ENCODE measurements around the gene SYNGR3.
A peak's percentile ranks its signal among the peaks of the same experiment; 100 is the strongest.

The SYNGR3 gene

GRCh38 chr16:1983544-1984346 is 6.0 kb upstream of the SYNGR3 start, which contains the start of gene GFER:
GFER (plus strand) TSS chr16:1984193; CDS start chr16:1984219, 26 bp downstream.
- TF ChIP-seq, protein P1, sequence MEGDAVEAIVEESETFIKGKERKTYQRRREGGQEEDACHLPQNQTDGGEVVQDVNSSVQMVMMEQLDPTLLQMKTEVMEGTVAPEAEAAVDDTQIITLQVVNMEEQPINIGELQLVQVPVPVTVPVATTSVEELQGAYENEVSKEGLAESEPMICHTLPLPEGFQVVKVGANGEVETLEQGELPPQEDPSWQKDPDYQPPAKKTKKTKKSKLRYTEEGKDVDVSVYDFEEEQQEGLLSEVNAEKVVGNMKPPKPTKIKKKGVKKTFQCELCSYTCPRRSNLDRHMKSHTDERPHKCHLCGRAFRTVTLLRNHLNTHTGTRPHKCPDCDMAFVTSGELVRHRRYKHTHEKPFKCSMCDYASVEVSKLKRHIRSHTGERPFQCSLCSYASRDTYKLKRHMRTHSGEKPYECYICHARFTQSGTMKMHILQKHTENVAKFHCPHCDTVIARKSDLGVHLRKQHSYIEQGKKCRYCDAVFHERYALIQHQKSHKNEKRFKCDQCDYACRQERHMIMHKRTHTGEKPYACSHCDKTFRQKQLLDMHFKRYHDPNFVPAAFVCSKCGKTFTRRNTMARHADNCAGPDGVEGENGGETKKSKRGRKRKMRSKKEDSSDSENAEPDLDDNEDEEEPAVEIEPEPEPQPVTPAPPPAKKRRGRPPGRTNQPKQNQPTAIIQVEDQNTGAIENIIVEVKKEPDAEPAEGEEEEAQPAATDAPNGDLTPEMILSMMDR (conservative IDR thresholded peaks at IDR 0.05; ENCODE audit: control insufficient read depth, insufficient read depth, low read depth, low read length) = peak; percentile 22
- H3K4me3 ChIP-seq (ENCODE audit: control insufficient read depth, low read depth, low read length) = peak within 1 kb of the TSS; percentile 70
- peak; percentile 89 for DNase-seq (ENCODE audit: low read depth)

DNA sequence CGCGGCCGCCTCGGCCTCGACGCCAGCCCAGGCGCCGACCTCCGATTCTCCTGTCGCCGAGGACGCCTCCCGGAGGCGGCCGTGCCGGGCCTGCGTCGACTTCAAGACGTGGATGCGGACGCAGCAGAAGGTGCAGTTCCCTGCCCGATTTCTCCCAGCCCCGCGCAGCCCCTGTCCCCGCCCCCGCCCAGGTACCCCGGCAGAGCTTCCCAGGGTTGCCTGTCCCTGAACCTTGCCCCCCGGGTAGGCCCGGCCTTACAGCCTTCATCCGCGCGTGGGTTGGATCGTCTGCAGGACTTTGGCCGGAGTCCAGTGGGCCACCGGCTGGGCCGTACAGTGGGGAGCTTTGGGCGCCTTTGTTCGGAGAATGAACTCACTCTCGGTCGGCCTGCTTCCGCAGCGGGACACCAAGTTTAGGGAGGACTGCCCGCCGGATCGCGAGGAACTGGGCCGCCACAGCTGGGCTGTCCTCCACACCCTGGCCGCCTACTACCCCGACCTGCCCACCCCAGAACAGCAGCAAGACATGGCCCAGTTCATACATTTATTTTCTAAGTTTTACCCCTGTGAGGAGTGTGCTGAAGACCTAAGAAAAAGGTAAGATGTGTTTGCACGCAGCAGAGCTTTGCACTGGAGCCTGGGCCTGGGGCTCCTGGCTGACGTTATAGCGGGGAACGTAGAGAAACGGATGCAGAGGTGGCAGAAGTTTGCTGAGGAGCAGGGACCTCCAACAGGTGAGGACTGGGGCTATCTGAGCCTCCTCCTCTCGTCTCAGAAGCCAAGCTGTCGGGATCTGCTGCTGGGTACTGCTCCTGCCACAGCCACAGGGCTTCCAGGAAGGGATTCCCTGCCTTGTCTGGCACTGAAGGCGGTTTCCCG is 5.2 kb upstream of the SYNGR3 start:
- TF ChIP-seq, protein P1 (conservative IDR thresholded peaks at IDR 0.05; ENCODE audit: control insufficient read depth, insufficient read depth, low read depth, low read length) = no peak
- DNase-seq (ENCODE audit: low read depth) = no peak
- peak overlapping the region; percentile 70 for H3K4me3 ChIP-seq (ENCODE audit: control insufficient read depth, low read depth, low read length)

DNA sequence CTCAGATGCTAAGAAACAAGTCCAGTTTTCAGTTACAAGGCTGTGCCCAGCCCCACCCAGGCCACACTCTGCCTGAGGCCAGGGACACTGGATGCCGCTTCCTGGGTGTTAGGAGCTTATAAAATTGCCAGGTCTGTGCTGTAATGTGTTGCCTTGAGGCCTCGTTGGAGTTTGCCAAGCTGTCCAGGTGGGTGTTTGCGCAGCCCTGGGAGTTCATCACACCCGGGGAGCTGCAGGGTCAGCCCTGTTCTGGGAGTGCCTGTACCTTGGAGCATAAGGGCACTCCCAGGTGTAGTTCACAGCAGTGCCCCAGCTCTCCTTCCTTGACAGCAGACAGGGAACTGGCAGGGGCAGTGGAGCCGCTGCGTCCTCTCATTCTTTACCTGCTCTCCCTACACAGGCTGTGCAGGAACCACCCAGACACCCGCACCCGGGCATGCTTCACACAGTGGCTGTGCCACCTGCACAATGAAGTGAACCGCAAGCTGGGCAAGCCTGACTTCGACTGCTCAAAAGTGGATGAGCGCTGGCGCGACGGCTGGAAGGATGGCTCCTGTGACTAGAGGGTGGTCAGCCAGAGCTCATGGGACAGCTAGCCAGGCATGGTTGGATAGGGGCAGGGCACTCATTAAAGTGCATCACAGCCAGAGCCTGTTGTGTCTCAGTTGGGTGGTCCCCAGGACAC is 4.2 kb upstream of the SYNGR3 start:
- TF ChIP-seq, protein P1 (conservative IDR thresholded peaks at IDR 0.05; ENCODE audit: control insufficient read depth, insufficient read depth, low read depth, low read length) = no peak
- no peak for DNase-seq (ENCODE audit: low read depth)
- H3K4me3 ChIP-seq (ENCODE audit: control insufficient read depth, low read depth, low read length) = no peak overlapping the region

DNA sequence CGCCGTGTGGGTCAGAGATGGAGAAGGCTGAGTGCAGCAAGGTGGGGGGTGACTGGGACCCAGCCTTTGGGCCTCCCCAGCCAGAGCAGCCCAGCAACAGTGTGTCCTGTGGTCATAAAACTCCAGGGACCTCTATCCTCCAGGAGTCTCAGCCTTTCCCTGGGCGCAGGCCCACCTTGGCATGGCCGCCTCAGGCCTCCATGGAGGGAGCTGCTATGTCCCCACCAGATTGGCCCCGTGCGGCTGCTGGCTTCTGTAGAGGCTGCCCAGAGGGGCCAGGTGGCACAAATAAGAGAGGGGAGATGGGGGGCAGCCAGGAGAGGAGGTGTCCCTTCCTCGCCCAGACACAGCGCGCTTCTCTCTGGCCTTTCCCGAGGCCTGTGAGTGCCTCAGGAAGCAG is 2.6 kb upstream of the SYNGR3 start:
- no peak overlapping the region for H3K4me3 ChIP-seq (ENCODE audit: control insufficient read depth, low read depth, low read length)
- DNase-seq (ENCODE audit: low read depth) = no peak
- TF ChIP-seq, protein P1 (conservative IDR thresholded peaks at IDR 0.05; ENCODE audit: control insufficient read depth, insufficient read depth, low read depth, low read length) = no peak

GRCh38 chr16:1990101-1990350 is 256 bp downstream of the SYNGR3 start:
- no peak overlapping the region for H3K4me3 ChIP-seq (ENCODE audit: control insufficient read depth, low read depth, low read length)
- TF ChIP-seq, protein P1 (conservative IDR thresholded peaks at IDR 0.05; ENCODE audit: control insufficient read depth, insufficient read depth, low read depth, low read length) = no peak
- no peak for DNase-seq (ENCODE audit: low read depth)

GRCh38 chr16:1990351-1991134 is 773 bp downstream of the SYNGR3 start:
- H3K4me3 ChIP-seq (ENCODE audit: control insufficient read depth, low read depth, low read length) = no peak overlapping the region
- no peak for DNase-seq (ENCODE audit: low read depth)

More at GRCh38 chr16:1990351-1991134, 773 bp downstream of the SYNGR3 start:
- TF ChIP-seq, protein P1 (conservative IDR thresholded peaks at IDR 0.05; ENCODE audit: control insufficient read depth, insufficient read depth, low read depth, low read length) = no peak

All from fibroblast of mammary gland (primary cell).